Measurements from ENCODE around the gene BICD2. TPM values are rescaled to one million over a fixed set of nuclear protein-coding genes. Genes with fewer than 3 reads are reported as not detected.

BICD2 gene
- total RNA-seq, 4 donors from 2014 or later, result 28.3 to 54.0 (median 44.2) TPM

DNA sequence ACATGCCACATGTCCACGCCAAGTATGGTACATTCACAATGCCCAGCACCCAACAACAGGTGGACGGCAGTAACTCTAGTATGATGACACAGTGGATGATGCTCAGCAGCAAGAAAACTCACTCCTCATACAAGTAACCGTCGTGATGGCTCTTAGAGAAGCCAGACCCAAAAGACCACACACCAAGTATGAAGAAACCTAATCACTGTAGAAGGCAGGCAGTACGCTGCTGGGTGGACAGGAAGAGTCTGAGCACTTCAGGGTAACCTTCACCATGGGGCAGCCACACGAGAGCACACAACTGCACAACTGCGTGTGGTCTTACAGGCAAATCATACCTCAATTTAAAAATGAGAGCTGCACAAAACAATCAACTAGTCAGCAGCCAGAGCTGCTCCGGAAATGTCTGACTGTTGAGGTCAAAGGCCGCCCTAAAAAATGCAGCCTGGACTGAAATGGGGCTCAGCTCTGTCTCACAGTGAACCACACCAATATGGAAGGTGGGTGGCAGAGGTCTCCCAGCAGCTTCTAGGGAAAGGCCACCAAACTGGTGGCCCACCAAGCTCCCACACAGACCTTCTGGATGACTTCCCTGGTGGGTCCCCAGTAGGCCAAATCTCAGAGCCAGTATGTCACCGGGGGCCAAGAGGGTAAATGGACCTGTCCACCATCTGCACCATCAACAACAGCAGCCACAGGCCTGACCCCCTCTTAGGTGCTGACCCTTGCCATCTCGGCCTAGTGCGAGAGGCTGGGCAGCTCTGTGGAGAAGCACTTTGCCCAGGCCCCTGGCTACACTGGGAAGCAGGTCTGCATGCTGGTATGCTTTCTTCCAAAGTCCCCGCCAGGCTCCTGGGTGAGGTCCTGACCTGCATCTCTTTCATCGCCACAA is 17.8 kb downstream of the BICD2 start:
- ATAC-seq (ENCODE audit: low FRiP score) (no peak), DNase-seq (ENCODE audit: low spot score) (no peak)
- TF ChIP-seq, protein P1, sequence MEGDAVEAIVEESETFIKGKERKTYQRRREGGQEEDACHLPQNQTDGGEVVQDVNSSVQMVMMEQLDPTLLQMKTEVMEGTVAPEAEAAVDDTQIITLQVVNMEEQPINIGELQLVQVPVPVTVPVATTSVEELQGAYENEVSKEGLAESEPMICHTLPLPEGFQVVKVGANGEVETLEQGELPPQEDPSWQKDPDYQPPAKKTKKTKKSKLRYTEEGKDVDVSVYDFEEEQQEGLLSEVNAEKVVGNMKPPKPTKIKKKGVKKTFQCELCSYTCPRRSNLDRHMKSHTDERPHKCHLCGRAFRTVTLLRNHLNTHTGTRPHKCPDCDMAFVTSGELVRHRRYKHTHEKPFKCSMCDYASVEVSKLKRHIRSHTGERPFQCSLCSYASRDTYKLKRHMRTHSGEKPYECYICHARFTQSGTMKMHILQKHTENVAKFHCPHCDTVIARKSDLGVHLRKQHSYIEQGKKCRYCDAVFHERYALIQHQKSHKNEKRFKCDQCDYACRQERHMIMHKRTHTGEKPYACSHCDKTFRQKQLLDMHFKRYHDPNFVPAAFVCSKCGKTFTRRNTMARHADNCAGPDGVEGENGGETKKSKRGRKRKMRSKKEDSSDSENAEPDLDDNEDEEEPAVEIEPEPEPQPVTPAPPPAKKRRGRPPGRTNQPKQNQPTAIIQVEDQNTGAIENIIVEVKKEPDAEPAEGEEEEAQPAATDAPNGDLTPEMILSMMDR (IDR thresholded peaks at IDR 0.05), result no peak

DNA sequence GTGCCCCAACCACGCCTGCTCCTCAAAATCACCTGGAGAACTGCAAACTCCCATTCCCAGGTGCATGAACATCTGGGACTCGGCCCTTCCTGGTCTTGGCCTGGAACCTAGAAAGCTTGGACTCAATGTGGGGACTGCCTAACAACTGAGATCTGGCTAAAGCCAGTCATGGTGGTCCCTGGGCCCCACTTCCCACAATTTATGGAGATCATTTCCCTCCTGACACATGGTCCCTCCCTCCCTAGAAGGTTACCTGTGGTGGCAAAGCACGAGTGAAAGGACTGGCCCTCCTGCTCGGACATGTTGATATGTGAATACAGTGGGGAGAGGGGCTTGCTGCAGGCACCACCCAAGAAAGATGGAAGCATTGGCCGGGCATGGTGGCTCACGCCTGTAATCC is 18.8 kb downstream of the BICD2 start:
- DNase-seq (ENCODE audit: low spot score) (no peak), ATAC-seq (ENCODE audit: low FRiP score) (no peak)
- TF ChIP-seq, protein P1 (IDR thresholded peaks at IDR 0.05), result no peak

DNA sequence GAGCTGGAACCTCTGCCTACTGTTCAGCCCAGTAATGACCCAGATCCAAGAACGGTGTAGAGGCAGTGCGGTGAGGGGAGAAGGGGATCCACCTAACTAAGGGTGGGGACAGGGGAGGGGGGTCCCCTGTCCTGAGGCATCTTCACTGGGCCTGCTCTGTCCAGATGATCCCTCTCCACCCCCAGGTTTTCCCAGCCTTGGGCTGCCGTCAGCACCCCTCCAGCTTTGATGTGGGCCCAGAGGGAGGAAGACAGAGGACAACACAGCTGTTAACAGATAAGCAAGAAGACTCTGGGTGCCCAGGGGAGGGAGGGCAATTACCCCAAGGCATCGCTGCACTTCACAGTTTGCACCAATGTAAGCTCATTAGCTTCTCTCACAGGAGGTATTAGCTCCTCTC is 19.3 kb downstream of the BICD2 start:
- DNase-seq (ENCODE audit: low spot score) (no peak), ATAC-seq (ENCODE audit: low FRiP score) (no peak)
- TF ChIP-seq, protein P1 (IDR thresholded peaks at IDR 0.05), result no peak

DNA sequence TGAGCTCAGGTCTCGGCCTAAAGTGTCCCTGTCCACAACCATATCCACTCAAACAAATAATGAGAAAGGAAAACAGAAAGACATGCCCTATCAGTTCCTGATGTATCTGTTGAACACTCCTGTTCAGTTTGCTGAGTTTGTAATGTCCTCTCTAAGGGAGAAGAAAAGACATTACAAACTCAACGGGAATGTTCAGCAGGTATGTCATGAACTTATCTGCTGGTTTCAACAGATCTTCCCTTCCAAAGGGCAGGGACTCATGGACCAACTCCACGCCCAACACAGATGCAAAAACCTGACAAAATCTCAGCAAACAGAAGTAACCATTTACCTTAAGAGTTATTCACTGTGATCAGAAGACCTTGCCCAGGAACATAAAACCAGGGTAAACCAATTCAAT is 23.7 kb downstream of the BICD2 start:
- DNase-seq (ENCODE audit: low spot score), result no peak
- TF ChIP-seq, protein P1 (IDR thresholded peaks at IDR 0.05), result no peak
- ATAC-seq (ENCODE audit: low FRiP score), result no peak

DNA sequence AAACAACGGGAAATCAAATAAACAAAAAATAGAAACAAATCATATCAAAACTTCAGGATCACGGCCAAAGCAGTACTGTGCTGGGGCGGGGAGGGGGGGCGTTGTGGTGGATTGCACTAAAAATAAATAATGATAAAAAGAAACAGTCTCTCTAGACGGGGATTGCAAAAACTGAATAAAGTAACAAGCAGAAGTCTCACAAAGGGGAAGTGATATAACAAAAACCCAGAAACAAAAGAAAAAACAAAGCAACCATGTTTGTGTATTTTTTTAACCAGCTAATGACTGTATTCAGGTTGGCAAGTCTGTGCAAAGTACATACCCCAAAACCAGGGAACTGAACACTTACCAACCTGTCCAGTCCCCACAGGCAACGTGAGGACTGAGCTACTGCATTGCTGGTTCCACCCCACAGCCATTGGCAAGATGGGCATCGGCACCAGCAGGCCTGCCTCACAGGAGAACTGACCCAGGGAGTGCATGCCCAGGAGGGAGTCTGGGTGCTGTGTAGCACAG is 24.1 kb downstream of the BICD2 start:
- DNase-seq (ENCODE audit: low spot score), result no peak
- no peak for ATAC-seq (ENCODE audit: low FRiP score)
- TF ChIP-seq, protein P1 (IDR thresholded peaks at IDR 0.05), result no peak

DNA sequence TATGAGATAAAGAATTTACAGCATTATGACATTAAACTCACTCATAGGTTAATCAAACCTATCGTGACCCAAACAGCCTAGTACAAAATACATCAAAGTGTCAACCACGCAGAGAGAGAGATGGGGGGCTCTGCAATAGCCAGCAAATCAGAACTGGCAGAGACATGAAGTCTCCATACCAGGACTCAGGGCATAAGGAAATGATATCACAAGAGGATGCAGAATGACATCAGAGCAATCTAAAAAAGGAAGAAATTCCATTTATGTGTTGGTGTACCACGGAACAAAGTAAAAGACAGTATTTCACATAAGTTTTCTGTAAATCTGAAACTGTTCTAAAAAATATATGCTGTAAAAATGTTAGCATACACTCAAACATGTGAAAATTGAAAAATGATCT is 24.6 kb downstream of the BICD2 start:
- DNase-seq (ENCODE audit: low spot score) (no peak), ATAC-seq (ENCODE audit: low FRiP score) (no peak)
- TF ChIP-seq, protein P1 (IDR thresholded peaks at IDR 0.05), result no peak
